ENCODE data around the gene CAMKV. TPM values are rescaled to one million over a fixed set of nuclear protein-coding genes. Genes with fewer than 3 reads are reported as not detected.

The CAMKV gene
- total RNA-seq, 1 donor from 2014 or later, result 0.45 TPM

- Histone ChIP-seq H3K4me3 (ENCODE audit: insufficient read depth, low read depth, low read length) (no peak overlapping the region), H3K9ac (ENCODE audit: low read length) (no peak overlapping the region), H3K36me3 (ENCODE audit: insufficient read depth, low read length) (no peaks in the 10 kb centered on the region), H4K20me1 (ENCODE audit: insufficient read depth, low read length) (no peaks in the 10 kb centered on the region), H3K9me3 (ENCODE audit: insufficient read depth, low read depth, low read length) (no peaks in the 10 kb centered on the region), H3K4me2 (ENCODE audit: low read length) (no peak overlapping the region), H3K27me3 (ENCODE audit: insufficient read depth, low read length) (peaks cover 6% of the 10 kb centered on the region), H2AFZ (ENCODE audit: low read depth, low read length) (no peak overlapping the region), H3K79me2 (ENCODE audit: insufficient read depth, low read length) (no peaks in the 10 kb centered on the region), H3K27ac (ENCODE audit: low read depth, low read length) (no peak overlapping the region), H3K4me1 (ENCODE audit: insufficient read depth, low read length) (no peaks in the 10 kb centered on the region)
- no peak for TF ChIP-seq CTCF (IDR thresholded peaks at IDR 0.05; ENCODE audit: insufficient read depth, low read depth, low read length)
- TF ChIP-seq EZH2 (IDR thresholded peaks at IDR 0.05; ENCODE audit: insufficient read depth, low read length), result no peak
- FAIRE-seq (no peak), DNase-seq (ENCODE audit: low read depth) (no peak)
- Mint-ChIP-seq H3K36me3 (ENCODE audit: low read depth, unreplicated experiment) (peaks cover 3% of the 10 kb centered on the region), H3K27ac (ENCODE audit: unreplicated experiment) (no peak overlapping the region), H3K4me3 (ENCODE audit: unreplicated experiment) (no peak overlapping the region), H3K4me1 (ENCODE audit: low read depth, unreplicated experiment) (no peaks in the 10 kb centered on the region), H3K9me3 (ENCODE audit: unreplicated experiment) (peaks cover 6% of the 10 kb centered on the region), H3K27me3 (ENCODE audit: low read depth, unreplicated experiment) (peaks cover 35% of the 10 kb centered on the region)
These were observed 9.0 kb upstream of the CAMKV start for GRCh38 chr3:49878686-49879085.

GRCh38 chr3:49877716-49878115 is 8.0 kb upstream of the CAMKV start:
- Mint-ChIP-seq H3K4me1 (ENCODE audit: low read depth, unreplicated experiment) (no peaks in the 10 kb centered on the region), H3K4me3 (ENCODE audit: unreplicated experiment) (no peak overlapping the region), H3K9me3 (ENCODE audit: unreplicated experiment) (peaks cover 6% of the 10 kb centered on the region), H3K27me3 (ENCODE audit: low read depth, unreplicated experiment) (peaks cover 32% of the 10 kb centered on the region), H3K27ac (ENCODE audit: unreplicated experiment) (no peak overlapping the region), H3K36me3 (ENCODE audit: low read depth, unreplicated experiment) (peaks cover 3% of the 10 kb centered on the region)
- Histone ChIP-seq H3K4me2 (ENCODE audit: low read length) (no peak overlapping the region), H3K27me3 (ENCODE audit: insufficient read depth, low read length) (peaks cover 6% of the 10 kb centered on the region), H4K20me1 (ENCODE audit: insufficient read depth, low read length) (no peaks in the 10 kb centered on the region), H2AFZ (ENCODE audit: low read depth, low read length) (no peak overlapping the region), H3K4me3 (ENCODE audit: insufficient read depth, low read depth, low read length) (no peak overlapping the region), H3K36me3 (ENCODE audit: insufficient read depth, low read length) (no peaks in the 10 kb centered on the region), H3K9ac (ENCODE audit: low read length) (no peak overlapping the region), H3K79me2 (ENCODE audit: insufficient read depth, low read length) (no peaks in the 10 kb centered on the region), H3K27ac (ENCODE audit: low read depth, low read length) (no peak overlapping the region), H3K4me1 (ENCODE audit: insufficient read depth, low read length) (no peaks in the 10 kb centered on the region), H3K9me3 (ENCODE audit: insufficient read depth, low read depth, low read length) (no peaks in the 10 kb centered on the region)
- TF ChIP-seq EZH2 (IDR thresholded peaks at IDR 0.05; ENCODE audit: insufficient read depth, low read length) (no peak), CTCF (IDR thresholded peaks at IDR 0.05; ENCODE audit: insufficient read depth, low read depth, low read length) (no peak)
- DNase-seq (ENCODE audit: low read depth) (no peak), FAIRE-seq (no peak)

GRCh38 chr3:49876567-49876966 is 6.9 kb upstream of the CAMKV start:
- DNase-seq (ENCODE audit: low read depth), result no peak
- Mint-ChIP-seq H3K4me3 (ENCODE audit: unreplicated experiment) (no peak overlapping the region), H3K27ac (ENCODE audit: unreplicated experiment) (no peak overlapping the region), H3K27me3 (ENCODE audit: low read depth, unreplicated experiment) (peaks cover 32% of the 10 kb centered on the region), H3K4me1 (ENCODE audit: low read depth, unreplicated experiment) (no peaks in the 10 kb centered on the region), H3K36me3 (ENCODE audit: low read depth, unreplicated experiment) (peaks cover 3% of the 10 kb centered on the region), H3K9me3 (ENCODE audit: unreplicated experiment) (peaks cover 6% of the 10 kb centered on the region)
- FAIRE-seq, result no peak
- H3K27ac ChIP-seq (ENCODE audit: low read depth, low read length), result no peak overlapping the region
- H3K9me3 ChIP-seq (ENCODE audit: insufficient read depth, low read depth, low read length), result no peaks in the 10 kb centered on the region
- no peak overlapping the region for H3K4me2 ChIP-seq (ENCODE audit: low read length)
- H3K4me1 ChIP-seq (ENCODE audit: insufficient read depth, low read length), result no peaks in the 10 kb centered on the region
- H4K20me1 ChIP-seq (ENCODE audit: insufficient read depth, low read length), result no peaks in the 10 kb centered on the region
- H3K27me3 ChIP-seq (ENCODE audit: insufficient read depth, low read length), result peaks cover 4% of the 10 kb centered on the region
- H3K4me3 ChIP-seq (ENCODE audit: insufficient read depth, low read depth, low read length), result no peak overlapping the region
- no peaks in the 10 kb centered on the region for H3K79me2 ChIP-seq (ENCODE audit: insufficient read depth, low read length)
- H3K9ac ChIP-seq (ENCODE audit: low read length), result no peak overlapping the region
- TF ChIP-seq EZH2 (IDR thresholded peaks at IDR 0.05; ENCODE audit: insufficient read depth, low read length), result no peak
- no peak for TF ChIP-seq CTCF (IDR thresholded peaks at IDR 0.05; ENCODE audit: insufficient read depth, low read depth, low read length)
- no peak overlapping the region for H2AFZ ChIP-seq (ENCODE audit: low read depth, low read length)
- H3K36me3 ChIP-seq (ENCODE audit: insufficient read depth, low read length), result no peaks in the 10 kb centered on the region

All from astrocyte (in vitro differentiated cells and primary cell).